Stimulated activated CD4-positive, alpha-beta T cell treated with anti-CD3 and anti-CD28 coated beads, TNF-alpha, amount 100 ng/mL, for 4 hours (primary cell): Measurements from ENCODE around the gene CNOT6.
"Not testable (repeated sequence)": the region's sequence is repeated elsewhere in the genome, so short reads cannot be mapped to it uniquely, and the experiment has no call there.

ENCODE experiments used
- DNase-seq, 3 experiments: peaks; one replicate each; pipeline ENCODE4 v3.0.0-alpha.2; 2020; ENCODE audit warnings: low read depth in 3 of 3

CNOT6 gene

GRCh38 chr5:180494060-180494509 is at the start of gene CNOT6:
TSS of gene CNOT6 (plus strand) at chr5:180494379. CDS start at chr5:180529277, 34,898 bp downstream.
- DNase-seq = peak; percentile 87 to 92 (median 89)

GRCh38 chr5:180454752-180455151 is 39.4 kb upstream of the CNOT6 start:
- DNase-seq = no peak

- DNase-seq = no peak
These were observed 38.3 kb upstream of the CNOT6 start for GRCh38 chr5:180455872-180456271.

GRCh38 chr5:180456792-180457191 is 37.4 kb upstream of the CNOT6 start:
- DNase-seq = no peak

- DNase-seq = not testable (repeated sequence)
These were observed 35.1 kb upstream of the CNOT6 start for GRCh38 chr5:180458852-180459673.

DNA sequence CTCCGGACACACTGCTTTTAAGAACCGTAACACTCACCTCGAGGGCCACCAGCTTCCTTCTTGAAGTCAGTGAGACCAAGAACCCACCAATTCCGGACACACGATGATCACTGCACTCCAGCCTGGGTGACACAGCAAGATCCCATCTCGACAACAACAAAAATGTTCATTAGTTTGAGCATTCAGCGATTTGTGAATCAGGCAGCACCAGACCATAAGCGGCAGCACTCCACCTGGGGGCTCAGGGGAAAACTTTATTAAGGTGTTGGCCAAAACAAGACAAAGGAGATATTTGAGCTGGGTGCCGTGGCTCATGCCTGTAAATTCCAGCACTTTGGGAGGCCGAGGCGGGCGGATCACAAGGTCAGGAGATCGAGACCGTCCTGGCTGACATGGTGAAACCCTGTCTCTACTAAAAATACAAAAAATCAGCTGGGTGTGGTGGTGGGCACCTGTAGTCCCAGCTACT is 34.5 kb upstream of the CNOT6 start:
- not testable (repeated sequence) for DNase-seq

- no peak for DNase-seq
These were observed 33.3 kb upstream of the CNOT6 start for GRCh38 chr5:180460834-180461233.

GRCh38 chr5:180461303-180461702 is 32.9 kb upstream of the CNOT6 start:
- DNase-seq = no peak

- DNase-seq = no peak
These were observed 30.8 kb upstream of the CNOT6 start for GRCh38 chr5:180463216-180463900.

- no peak for DNase-seq
These were observed 30.1 kb upstream of the CNOT6 start for GRCh38 chr5:180463916-180464602.

- no peak for DNase-seq
These were observed 29.6 kb upstream of the CNOT6 start for GRCh38 chr5:180464603-180464970.

DNA sequence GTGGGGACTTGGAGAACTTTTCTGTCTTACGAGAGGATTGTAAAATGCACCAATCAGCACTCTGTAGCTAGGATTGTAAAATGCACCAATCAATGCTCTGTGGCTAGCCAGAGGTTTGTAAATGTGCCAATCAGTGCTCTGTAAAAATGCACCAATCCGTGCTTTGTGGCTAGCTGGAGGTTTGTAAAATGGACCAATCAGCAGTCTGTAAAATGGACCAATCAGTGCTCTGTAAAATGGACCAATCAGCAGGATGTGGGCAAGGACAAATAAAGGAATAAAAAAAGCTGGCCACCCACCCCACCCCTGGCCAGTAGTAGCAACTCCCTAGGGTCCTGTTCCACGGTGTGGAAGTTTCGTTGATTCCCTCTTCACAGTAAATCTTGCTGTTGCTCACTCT is 29.1 kb upstream of the CNOT6 start:
- DNase-seq = not testable (repeated sequence)

DNA sequence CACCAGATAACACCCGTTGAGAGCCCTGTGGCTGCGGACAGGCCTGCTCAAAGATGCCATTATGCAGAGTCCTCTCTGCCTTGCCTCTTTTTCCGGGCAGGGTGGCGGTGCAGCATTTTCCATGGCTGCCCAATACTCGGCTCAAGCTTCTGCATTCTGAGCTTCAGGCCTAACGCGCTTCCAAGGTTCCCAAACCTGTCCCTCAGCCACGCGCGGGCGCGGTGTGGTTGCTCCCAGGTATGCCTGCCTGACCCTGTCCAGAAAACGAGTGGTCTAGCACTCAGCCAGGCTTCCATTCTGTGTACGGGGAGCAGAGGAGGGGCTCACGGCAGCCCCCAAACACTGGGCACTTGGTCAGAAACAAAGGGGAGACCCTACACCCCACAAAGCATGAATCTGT is 27.9 kb upstream of the CNOT6 start:
- no peak for DNase-seq

- no peak for DNase-seq
These were observed 26.9 kb upstream of the CNOT6 start for GRCh38 chr5:180467028-180467975.

- DNase-seq = no peak
These were observed 26.0 kb upstream of the CNOT6 start for GRCh38 chr5:180467989-180468731.

GRCh38 chr5:180468732-180469585 is 25.2 kb upstream of the CNOT6 start:
- no peak for DNase-seq

DNA sequence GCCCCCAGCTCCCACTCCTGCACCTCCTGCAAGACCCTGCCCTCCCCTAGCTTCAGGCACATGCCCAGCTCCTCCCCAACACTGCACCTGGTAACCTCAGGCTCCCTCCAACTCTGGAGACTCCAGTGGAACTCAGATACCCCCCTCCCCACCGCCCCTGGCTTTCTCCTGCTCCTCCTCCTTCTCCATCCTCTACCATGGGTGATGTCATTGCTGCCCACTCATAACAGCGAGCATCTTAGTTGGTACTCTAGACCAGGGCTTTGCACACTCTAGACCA is 24.7 kb upstream of the CNOT6 start:
- no peak for DNase-seq

DNA sequence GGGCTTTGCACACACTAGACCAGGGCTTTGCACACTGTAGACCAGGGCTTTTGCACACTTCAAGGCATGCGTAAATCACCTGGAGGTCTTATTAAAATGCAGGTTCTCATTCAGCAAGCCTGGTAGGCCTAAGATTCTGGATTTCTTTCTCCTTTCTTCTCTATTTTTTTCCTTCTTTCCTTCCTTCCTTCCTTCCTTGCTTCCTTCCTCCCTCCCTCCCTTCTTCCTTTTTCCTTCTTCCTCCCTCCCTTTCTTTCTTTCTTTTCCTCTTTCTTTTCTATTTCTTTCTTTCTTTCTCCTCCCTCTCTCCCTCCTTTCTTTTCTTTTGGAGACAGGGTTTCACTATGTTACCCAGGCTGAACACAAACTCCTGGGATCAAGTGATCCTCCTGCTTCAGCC is 24.3 kb upstream of the CNOT6 start:
- DNase-seq = no peak

GRCh38 chr5:180470361-180470760 is 23.8 kb upstream of the CNOT6 start:
- DNase-seq = no peak
